ENCODE measurements around the gene SAP25. TPM values are rescaled to one million over a fixed set of nuclear protein-coding genes. Genes with fewer than 3 reads are reported as not detected.
A peak's percentile ranks its signal among the peaks of the same experiment; 100 is the strongest.
"Not testable (repeated sequence)": the region's sequence is repeated elsewhere in the genome, so short reads cannot be mapped to it uniquely, and the experiment has no call there.

Gene SAP25
- total RNA-seq, 1 donor from 2014 or later, result not detected

GRCh38 chr7:100570954-100571828 lies 2.5 kb downstream of the SAP25 start:
- no peak overlapping the region for H3K4me3 ChIP-seq (ENCODE audit: low read length in 3 of 3)
- H3K36me3 ChIP-seq (ENCODE audit: control insufficient read depth in 3 of 3, insufficient read depth in 3 of 3, low read length in 3 of 3), result peaks cover 14 to 16% (median 15%) of the 10 kb centered on the region in 3 donors
- no peaks in the 10 kb centered on the region for H3K9me3 ChIP-seq (ENCODE audit: control insufficient read depth in 3 of 3, low read length in 3 of 3)
- peaks cover 4 to 14% (median 6%) of the 10 kb centered on the region in 3 donors for H3K4me1 ChIP-seq (ENCODE audit: control insufficient read depth in 3 of 3, insufficient read depth in 3 of 3, low read length in 3 of 3)
- peaks cover 11 to 38% (median 36%) of the 10 kb centered on the region in 3 donors for H3K27me3 ChIP-seq (ENCODE audit: control insufficient read depth in 3 of 3, insufficient read depth in 3 of 3, low read length in 3 of 3)
- H3K27ac ChIP-seq (ENCODE audit: low read depth, low read length), result no peak overlapping the region
- no peak overlapping the region for H3K9ac ChIP-seq (ENCODE audit: low read depth in 1 of 3, low read length in 3 of 3)

- peaks cover 0 to 3% (median 0%) of the 10 kb centered on the region in 3 donors for H3K36me3 ChIP-seq (ENCODE audit: control insufficient read depth in 3 of 3, insufficient read depth in 3 of 3, low read length in 3 of 3)
- H3K27me3 ChIP-seq (ENCODE audit: control insufficient read depth in 3 of 3, insufficient read depth in 3 of 3, low read length in 3 of 3), result peaks cover 11 to 32% (median 23%) of the 10 kb centered on the region in 3 donors
- peak overlapping the region in 2 of 3 donors; percentile 9 to 49 for H3K4me3 ChIP-seq (ENCODE audit: low read length in 3 of 3)
- no peaks in the 10 kb centered on the region for H3K9me3 ChIP-seq (ENCODE audit: control insufficient read depth in 3 of 3, low read length in 3 of 3)
- no peak overlapping the region for H3K9ac ChIP-seq (ENCODE audit: low read depth in 1 of 3, low read length in 3 of 3)
- H3K27ac ChIP-seq (ENCODE audit: low read depth, low read length), result no peak overlapping the region
- H3K4me1 ChIP-seq (ENCODE audit: control insufficient read depth in 3 of 3, insufficient read depth in 3 of 3, low read length in 3 of 3), result peaks cover 4 to 14% (median 6%) of the 10 kb centered on the region in 3 donors
Observed at GRCh38 chr7:100568896-100569844, 4.5 kb downstream of the SAP25 start.

- Histone ChIP-seq H3K9me3 (ENCODE audit: control insufficient read depth in 3 of 3, low read length in 3 of 3) (no peaks in the 10 kb centered on the region), H3K9ac (ENCODE audit: low read depth in 1 of 3, low read length in 3 of 3) (no peak overlapping the region), H3K36me3 (ENCODE audit: control insufficient read depth in 3 of 3, insufficient read depth in 3 of 3, low read length in 3 of 3) (no peaks in the 10 kb centered on the region), H3K27ac (ENCODE audit: low read depth, low read length) (no peak overlapping the region), H3K27me3 (ENCODE audit: control insufficient read depth in 3 of 3, insufficient read depth in 3 of 3, low read length in 3 of 3) (peaks cover 11 to 32% (median 23%) of the 10 kb centered on the region in 3 donors), H3K4me1 (ENCODE audit: control insufficient read depth in 3 of 3, insufficient read depth in 3 of 3, low read length in 3 of 3) (peaks cover 4 to 14% (median 6%) of the 10 kb centered on the region in 3 donors), H3K4me3 (ENCODE audit: low read length in 3 of 3) (no peak overlapping the region)
Observed at GRCh38 chr7:100568176-100568895, 5.4 kb downstream of the SAP25 start.

- Histone ChIP-seq H3K9me3 (ENCODE audit: control insufficient read depth in 3 of 3, low read length in 3 of 3) (no peaks in the 10 kb centered on the region), H3K36me3 (ENCODE audit: control insufficient read depth in 3 of 3, insufficient read depth in 3 of 3, low read length in 3 of 3) (peaks cover 0 to 5% (median 3%) of the 10 kb centered on the region in 3 donors), H3K9ac (ENCODE audit: low read depth in 1 of 3, low read length in 3 of 3) (no peak overlapping the region), H3K4me1 (ENCODE audit: control insufficient read depth in 3 of 3, insufficient read depth in 3 of 3, low read length in 3 of 3) (peaks cover 4 to 14% (median 6%) of the 10 kb centered on the region in 3 donors), H3K4me3 (ENCODE audit: low read length in 3 of 3) (no peak overlapping the region), H3K27me3 (ENCODE audit: control insufficient read depth in 3 of 3, insufficient read depth in 3 of 3, low read length in 3 of 3) (peaks cover 11 to 32% (median 23%) of the 10 kb centered on the region in 3 donors), H3K27ac (ENCODE audit: low read depth, low read length) (no peak overlapping the region)
Observed at GRCh38 chr7:100567751-100568175, 5.9 kb downstream of the SAP25 start.

- Histone ChIP-seq H3K36me3 (ENCODE audit: control insufficient read depth in 3 of 3, insufficient read depth in 3 of 3, low read length in 3 of 3) (peaks cover 0 to 7% (median 4%) of the 10 kb centered on the region in 3 donors), H3K4me1 (ENCODE audit: control insufficient read depth in 3 of 3, insufficient read depth in 3 of 3, low read length in 3 of 3) (peaks cover 4 to 14% (median 6%) of the 10 kb centered on the region in 3 donors), H3K9me3 (ENCODE audit: control insufficient read depth in 3 of 3, low read length in 3 of 3) (no peaks in the 10 kb centered on the region), H3K9ac (ENCODE audit: low read depth in 1 of 3, low read length in 3 of 3) (no peak overlapping the region), H3K27ac (ENCODE audit: low read depth, low read length) (no peak overlapping the region), H3K4me3 (ENCODE audit: low read length in 3 of 3) (no peak overlapping the region), H3K27me3 (ENCODE audit: control insufficient read depth in 3 of 3, insufficient read depth in 3 of 3, low read length in 3 of 3) (peaks cover 11 to 29% (median 23%) of the 10 kb centered on the region in 3 donors)
Observed at GRCh38 chr7:100567031-100567730, 6.5 kb downstream of the SAP25 start.

GRCh38 chr7:100566018-100566531 lies 7.6 kb downstream of the SAP25 start:
- peaks cover 4 to 14% (median 6%) of the 10 kb centered on the region in 3 donors for H3K4me1 ChIP-seq (ENCODE audit: control insufficient read depth in 3 of 3, insufficient read depth in 3 of 3, low read length in 3 of 3)
- no peak overlapping the region for H3K9ac ChIP-seq (ENCODE audit: low read depth in 1 of 3, low read length in 3 of 3)
- H3K9me3 ChIP-seq (ENCODE audit: control insufficient read depth in 3 of 3, low read length in 3 of 3), result no peaks in the 10 kb centered on the region
- H3K27me3 ChIP-seq (ENCODE audit: control insufficient read depth in 3 of 3, insufficient read depth in 3 of 3, low read length in 3 of 3), result peaks cover 4 to 18% (median 13%) of the 10 kb centered on the region in 3 donors
- H3K4me3 ChIP-seq (ENCODE audit: low read length in 3 of 3), result no peak overlapping the region
- peaks cover 4 to 10% (median 4%) of the 10 kb centered on the region in 3 donors for H3K36me3 ChIP-seq (ENCODE audit: control insufficient read depth in 3 of 3, insufficient read depth in 3 of 3, low read length in 3 of 3)
- no peak overlapping the region for H3K27ac ChIP-seq (ENCODE audit: low read depth, low read length)

GRCh38 chr7:100565133-100565571 lies 8.5 kb downstream of the SAP25 start:
- no peaks in the 10 kb centered on the region for H3K9me3 ChIP-seq (ENCODE audit: control insufficient read depth in 3 of 3, low read length in 3 of 3)
- H3K4me3 ChIP-seq (ENCODE audit: low read length in 3 of 3), result no peak overlapping the region
- peaks cover 0 to 12% (median 8%) of the 10 kb centered on the region in 3 donors for H3K27me3 ChIP-seq (ENCODE audit: control insufficient read depth in 3 of 3, insufficient read depth in 3 of 3, low read length in 3 of 3)
- H3K9ac ChIP-seq (ENCODE audit: low read depth in 1 of 3, low read length in 3 of 3), result no peak overlapping the region
- no peak overlapping the region for H3K27ac ChIP-seq (ENCODE audit: low read depth, low read length)
- peaks cover 2 to 12% (median 3%) of the 10 kb centered on the region in 3 donors for H3K4me1 ChIP-seq (ENCODE audit: control insufficient read depth in 3 of 3, insufficient read depth in 3 of 3, low read length in 3 of 3)
- peaks cover 4 to 10% (median 4%) of the 10 kb centered on the region in 3 donors for H3K36me3 ChIP-seq (ENCODE audit: control insufficient read depth in 3 of 3, insufficient read depth in 3 of 3, low read length in 3 of 3)

GRCh38 chr7:100564405-100564804 lies 9.3 kb downstream of the SAP25 start:
- not testable (repeated sequence) for H3K27me3 ChIP-seq (ENCODE audit: control insufficient read depth in 3 of 3, insufficient read depth in 3 of 3, low read length in 3 of 3); H3K4me3 ChIP-seq (ENCODE audit: low read length in 3 of 3); H3K9ac ChIP-seq (ENCODE audit: low read depth in 1 of 3, low read length in 3 of 3); H3K36me3 ChIP-seq (ENCODE audit: control insufficient read depth in 3 of 3, insufficient read depth in 3 of 3, low read length in 3 of 3); H3K4me1 ChIP-seq (ENCODE audit: control insufficient read depth in 3 of 3, insufficient read depth in 3 of 3, low read length in 3 of 3); H3K27ac ChIP-seq (ENCODE audit: low read depth, low read length); H3K9me3 ChIP-seq (ENCODE audit: control insufficient read depth in 3 of 3, low read length in 3 of 3)
